Muscle layer of colon (tissue), 2 donors: ENCODE data around the gene KIF26A.

Experiments
- H3K27ac ChIP-seq: one replicate; pipeline ENCODE4 v1.7.0; 2013; ENCODE audit warnings: low read depth, mild to moderate bottlenecking, low read length, moderate library complexity
- H3K27me3 ChIP-seq, 2 donors: one replicate each; pipeline ENCODE4 v1.7.0; 2013; ENCODE audit warnings: low read length in 2 of 2, mild to moderate bottlenecking in 2 of 2; ENCODE audit not compliant: insufficient read depth in 2 of 2, control insufficient read depth in 1 of 2
- H3K36me3 ChIP-seq: one replicate; pipeline ENCODE4 v1.7.0; 2013; ENCODE audit warnings: mild to moderate bottlenecking, low read length; ENCODE audit not compliant: insufficient read depth
- H3K4me1 ChIP-seq: one replicate; pipeline ENCODE4 v1.7.0; 2013; ENCODE audit warnings: mild to moderate bottlenecking, low read length; ENCODE audit not compliant: insufficient read depth
- H3K4me3 ChIP-seq, 2 donors: one replicate each; pipeline ENCODE4 v1.7.0; 2013; ENCODE audit warnings: low read length in 2 of 2, low read depth in 1 of 2, mild to moderate bottlenecking in 1 of 2, moderate library complexity in 1 of 2
- H3K9ac ChIP-seq: one replicate; pipeline ENCODE4 v1.7.0; 2013; ENCODE audit warnings: low read length
- H3K9me3 ChIP-seq: one replicate; pipeline ENCODE4 v1.7.0; 2013; ENCODE audit warnings: mild to moderate bottlenecking, low read length
- donor health status: abdominal sarcoma.
- donor health status: Adenocarcinoma of cecum.

Gene KIF26A

GRCh38 chr14:104138098-104138717, at the start of gene KIF26A:
KIF26A (plus strand) TSS chr14:104138587; CDS start chr14:104138723, 136 bp downstream.
- Histone ChIP-seq H3K27me3 (peaks cover 13 to 57% of the 10 kb centered on the region in 2 donors), H3K36me3 (no peaks in the 10 kb centered on the region), H3K9ac (no peak within 1 kb of the TSS), H3K9me3 (no peaks in the 10 kb centered on the region), H3K27ac (no peak within 1 kb of the TSS), H3K4me3 (peak within 1 kb of the TSS; percentile 21 to 38), H3K4me1 (peaks cover 6% of the 10 kb centered on the region)

GRCh38 chr14:104090071-104090748, 48.2 kb upstream of the KIF26A start:
- H3K27ac ChIP-seq: no peak overlapping the region
- H3K9ac ChIP-seq: no peak overlapping the region
- no peak overlapping the region for H3K4me3 ChIP-seq
- no peaks in the 10 kb centered on the region for H3K36me3 ChIP-seq
- H3K27me3 ChIP-seq: peaks cover 0 to 37% of the 10 kb centered on the region in 2 donors
- H3K4me1 ChIP-seq: no peaks in the 10 kb centered on the region
- no peaks in the 10 kb centered on the region for H3K9me3 ChIP-seq

- H3K9ac ChIP-seq: no peak overlapping the region
- H3K36me3 ChIP-seq: no peaks in the 10 kb centered on the region
- H3K27me3 ChIP-seq: peaks cover 0 to 34% of the 10 kb centered on the region in 2 donors
- H3K4me1 ChIP-seq: no peaks in the 10 kb centered on the region
- H3K27ac ChIP-seq: no peak overlapping the region
- H3K4me3 ChIP-seq: no peak overlapping the region
- H3K9me3 ChIP-seq: no peaks in the 10 kb centered on the region
These were observed 47.1 kb upstream of the KIF26A start for GRCh38 chr14:104091061-104091926.

- Histone ChIP-seq H3K27me3 (peaks cover 0 to 26% of the 10 kb centered on the region in 2 donors), H3K9me3 (no peaks in the 10 kb centered on the region), H3K27ac (no peak overlapping the region), H3K4me1 (no peaks in the 10 kb centered on the region), H3K36me3 (no peaks in the 10 kb centered on the region), H3K4me3 (no peak overlapping the region), H3K9ac (no peak overlapping the region)
These were observed 46.2 kb upstream of the KIF26A start for GRCh38 chr14:104091927-104092771.

- no peaks in the 10 kb centered on the region for H3K4me1 ChIP-seq
- no peak overlapping the region for H3K27ac ChIP-seq
- no peak overlapping the region for H3K4me3 ChIP-seq
- peaks cover 0 to 24% of the 10 kb centered on the region in 2 donors for H3K27me3 ChIP-seq
- H3K36me3 ChIP-seq: no peaks in the 10 kb centered on the region
- H3K9ac ChIP-seq: no peak overlapping the region
- no peaks in the 10 kb centered on the region for H3K9me3 ChIP-seq
These were observed 45.4 kb upstream of the KIF26A start for GRCh38 chr14:104092931-104093365.

GRCh38 chr14:104093366-104094055, 44.9 kb upstream of the KIF26A start:
- H3K27me3 ChIP-seq: peaks cover 0 to 24% of the 10 kb centered on the region in 2 donors
- H3K27ac ChIP-seq: no peak overlapping the region
- no peak overlapping the region for H3K9ac ChIP-seq
- H3K4me3 ChIP-seq: no peak overlapping the region
- H3K4me1 ChIP-seq: no peaks in the 10 kb centered on the region
- no peaks in the 10 kb centered on the region for H3K36me3 ChIP-seq
- no peaks in the 10 kb centered on the region for H3K9me3 ChIP-seq

GRCh38 chr14:104094056-104094708, 44.2 kb upstream of the KIF26A start:
- Histone ChIP-seq H3K9me3 (no peaks in the 10 kb centered on the region), H3K27me3 (peaks cover 0 to 24% of the 10 kb centered on the region in 2 donors), H3K4me3 (no peak overlapping the region), H3K9ac (no peak overlapping the region), H3K36me3 (no peaks in the 10 kb centered on the region), H3K4me1 (no peaks in the 10 kb centered on the region), H3K27ac (no peak overlapping the region)

GRCh38 chr14:104094709-104095425, 43.5 kb upstream of the KIF26A start:
- no peaks in the 10 kb centered on the region for H3K36me3 ChIP-seq
- no peaks in the 10 kb centered on the region for H3K4me1 ChIP-seq
- no peaks in the 10 kb centered on the region for H3K9me3 ChIP-seq
- no peak overlapping the region for H3K27ac ChIP-seq
- peaks cover 0 to 24% of the 10 kb centered on the region in 2 donors for H3K27me3 ChIP-seq
- H3K9ac ChIP-seq: no peak overlapping the region
- H3K4me3 ChIP-seq: no peak overlapping the region

GRCh38 chr14:104095426-104096310, 42.7 kb upstream of the KIF26A start:
- no peaks in the 10 kb centered on the region for H3K4me1 ChIP-seq
- H3K27ac ChIP-seq: no peak overlapping the region
- no peak overlapping the region for H3K4me3 ChIP-seq
- no peak overlapping the region for H3K9ac ChIP-seq
- H3K36me3 ChIP-seq: no peaks in the 10 kb centered on the region
- H3K9me3 ChIP-seq: no peaks in the 10 kb centered on the region
- peaks cover 0 to 24% of the 10 kb centered on the region in 2 donors for H3K27me3 ChIP-seq
